Measurements from ENCODE around the gene MCM8. TPM values are rescaled to one million over a fixed set of nuclear protein-coding genes. Genes with fewer than 3 reads are reported as not detected.

Gene MCM8
- total and polyA plus RNA-seq, 2 donors (not counting 1 experiment from before 2014, with no cell fraction given): 4.4 to 13.8 TPM

GRCh38 chr20:6017880-6018279, 67.4 kb downstream of the MCM8 start:
- 100% methylated on average over 2 of the region's 7 CpGs for WGBS (ENCODE audit: insufficient coverage)
- Histone ChIP-seq H4K20me1 (ENCODE audit: control insufficient read depth, insufficient read depth, low read length, poor library complexity, severe bottlenecking) (peaks cover 8% of the 10 kb centered on the region), H2AFZ (ENCODE audit: insufficient read depth, low read depth, low read length, poor library complexity, severe bottlenecking) (no peak overlapping the region), H3K9ac (ENCODE audit: low read length) (no peak overlapping the region), H3K9me3 (ENCODE audit: control extremely low read depth in 1 of 3, control insufficient read depth in 2 of 3, insufficient read depth in 1 of 3, low read length in 2 of 3) (no peaks in the 10 kb centered on the region), H3K4me1 (ENCODE audit: control insufficient read depth in 2 of 2, insufficient read depth in 2 of 2, low read length in 2 of 2) (no peaks in the 10 kb centered on the region), H3K36me3 (replicated peaks in 1 of 2; ENCODE audit: control extremely low read depth in 1 of 2, control insufficient read depth in 1 of 2, extremely low read depth in 1 of 2, insufficient read depth in 2 of 2, low read length in 1 of 2) (peaks cover 15 to 18% of the 10 kb centered on the region in 2 experiments), H3K79me2 (ENCODE audit: control insufficient read depth, insufficient read depth, low read length) (peaks cover 36% of the 10 kb centered on the region), H3K27me3 (replicated peaks in 1 of 4; ENCODE audit: control extremely low read depth in 1 of 4, control insufficient read depth in 3 of 4, insufficient read depth in 4 of 4, low read length in 3 of 4) (no peaks in the 10 kb centered on the region), H3K4me2 (replicated peaks; ENCODE audit: low read depth, low read length, poor library complexity, severe bottlenecking) (no peak overlapping the region), H3K4me3 (ENCODE audit: control extremely low read depth in 1 of 5, extremely low read depth in 1 of 5, insufficient read depth in 1 of 5, low read depth in 2 of 5, low read length in 4 of 5) (no peak overlapping the region), H3K27ac (ENCODE audit: low read length in 2 of 2) (no peak overlapping the region)
- no peak for TF ChIP-seq EZH2 (IDR thresholded peaks at IDR 0.05; ENCODE audit: borderline replicate concordance, insufficient read depth, low read depth, low read length, poor library complexity, severe bottlenecking)
- no peak for TF ChIP-seq CTCF (IDR thresholded peaks at IDR 0.05)
- POLR2A ChIA-PET: no interaction called here
- ATAC-seq (ENCODE audit: low read depth) (no peak), DNase-seq (no peak)
- Mint-ChIP-seq H3K4me1 (no peaks in the 10 kb centered on the region), H3K9me3 (ENCODE audit: insufficient read depth) (no peaks in the 10 kb centered on the region), H3K27ac (no peak overlapping the region), H3K27me3 (no peaks in the 10 kb centered on the region), H3K4me3 (no peak overlapping the region)
- intact Hi-C loops (cut with micrococcal nuclease): no loop called here
- CTCF ChIA-PET: no interaction called here

GRCh38 chr20:6024768-6025167, 74.3 kb downstream of the MCM8 start:
- Histone ChIP-seq H3K79me2 (ENCODE audit: control insufficient read depth, insufficient read depth, low read length) (peaks cover 21% of the 10 kb centered on the region), H3K4me2 (replicated peaks; ENCODE audit: low read depth, low read length, poor library complexity, severe bottlenecking) (no peak overlapping the region), H2AFZ (ENCODE audit: insufficient read depth, low read depth, low read length, poor library complexity, severe bottlenecking) (no peak overlapping the region), H3K9ac (ENCODE audit: low read length) (no peak overlapping the region), H3K27me3 (replicated peaks in 1 of 4; ENCODE audit: control extremely low read depth in 1 of 4, control insufficient read depth in 3 of 4, insufficient read depth in 4 of 4, low read length in 3 of 4) (no peaks in the 10 kb centered on the region), H3K27ac (ENCODE audit: low read length in 2 of 2) (no peak overlapping the region), H3K9me3 (ENCODE audit: control extremely low read depth in 1 of 3, control insufficient read depth in 2 of 3, insufficient read depth in 1 of 3, low read length in 2 of 3) (peaks cover 0 to 4% (median 0%) of the 10 kb centered on the region in 3 donors), H4K20me1 (ENCODE audit: control insufficient read depth, insufficient read depth, low read length, poor library complexity, severe bottlenecking) (no peaks in the 10 kb centered on the region), H3K4me1 (ENCODE audit: control insufficient read depth in 2 of 2, insufficient read depth in 2 of 2, low read length in 2 of 2) (no peaks in the 10 kb centered on the region), H3K36me3 (replicated peaks in 1 of 2; ENCODE audit: control extremely low read depth in 1 of 2, control insufficient read depth in 1 of 2, extremely low read depth in 1 of 2, insufficient read depth in 2 of 2, low read length in 1 of 2) (peaks cover 9 to 25% of the 10 kb centered on the region in 2 experiments), H3K4me3 (ENCODE audit: control extremely low read depth in 1 of 5, extremely low read depth in 1 of 5, insufficient read depth in 1 of 5, low read depth in 2 of 5, low read length in 4 of 5) (no peak overlapping the region)
- H3K4me3 Mint-ChIP-seq: no peak overlapping the region
- ChIA-PET POLR2A (no interaction called here), CTCF (no interaction called here)
- peaks cover 4% of the 10 kb centered on the region for H3K9me3 Mint-ChIP-seq (ENCODE audit: insufficient read depth)
- H3K27me3 Mint-ChIP-seq: no peaks in the 10 kb centered on the region
- no peak overlapping the region for H3K27ac Mint-ChIP-seq
- intact Hi-C loops (cut with micrococcal nuclease): no loop called here
- no peak for TF ChIP-seq CTCF (IDR thresholded peaks at IDR 0.05)
- no peak for TF ChIP-seq EZH2 (IDR thresholded peaks at IDR 0.05; ENCODE audit: borderline replicate concordance, insufficient read depth, low read depth, low read length, poor library complexity, severe bottlenecking)
- 100% methylated on average over 1 of the region's 1 CpG for WGBS (ENCODE audit: insufficient coverage)
- no peaks in the 10 kb centered on the region for H3K4me1 Mint-ChIP-seq
- DNase-seq (no peak), ATAC-seq (ENCODE audit: low read depth) (no peak)
